ENCODE measurements around the gene UNC93A.

DNA sequence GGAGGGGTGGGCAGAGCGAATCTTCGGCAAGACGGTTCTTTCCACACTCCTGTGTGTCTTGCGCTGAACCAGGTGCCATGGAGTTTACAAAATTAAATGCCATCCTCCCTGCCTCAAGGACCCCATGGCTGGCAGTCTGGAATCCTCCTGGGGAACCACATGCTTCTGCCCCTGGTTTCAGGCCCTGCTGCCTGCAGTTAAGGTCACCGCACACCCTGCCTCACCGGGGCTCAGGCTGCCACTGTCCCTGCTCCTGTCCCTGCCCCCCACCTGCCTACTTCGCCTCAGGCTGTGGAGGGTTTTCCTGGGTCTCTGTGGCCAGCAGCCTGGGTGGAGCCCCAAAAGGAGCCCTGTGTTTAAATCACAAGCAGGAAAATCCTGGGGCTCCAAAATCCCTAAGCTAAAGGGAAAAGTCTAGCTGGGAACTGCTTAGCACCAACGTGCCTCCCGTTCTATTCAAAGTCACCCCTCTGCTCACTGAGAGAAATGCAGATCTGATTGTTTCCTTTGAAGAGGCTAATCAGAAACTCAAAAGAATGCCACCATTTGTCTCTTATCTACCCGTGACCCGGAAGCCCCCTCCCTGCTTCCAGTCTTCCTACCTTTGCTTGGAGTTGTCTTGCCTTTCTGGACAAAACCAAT, 23.2 kb downstream of the UNC93A start:
- no peak for TF ChIP-seq CTCF (IDR thresholded peaks at IDR 0.05)
- no peak for TF ChIP-seq POLR2A (IDR thresholded peaks at IDR 0.05)
